HTR-8/SVneo (cell line): ENCODE data around the gene EPB41L4B.
"Not testable (repeated sequence)": the region's sequence is repeated elsewhere in the genome, so short reads cannot be mapped to it uniquely, and the experiment has no call there.

Experiments
- DNase-seq: peaks from one replicate; pipeline ENCODE4 v3.0.0; 2011; ENCODE audit warnings: low spot score, mixed read lengths; ENCODE audit not compliant: insufficient read length
- FAIRE-seq: peaks from 2 replicates; lab custom pipeline; 2011; peaks lifted over from hg19 to GRCh38; lab: Jason Lieb, UNC

EPB41L4B gene

DNA sequence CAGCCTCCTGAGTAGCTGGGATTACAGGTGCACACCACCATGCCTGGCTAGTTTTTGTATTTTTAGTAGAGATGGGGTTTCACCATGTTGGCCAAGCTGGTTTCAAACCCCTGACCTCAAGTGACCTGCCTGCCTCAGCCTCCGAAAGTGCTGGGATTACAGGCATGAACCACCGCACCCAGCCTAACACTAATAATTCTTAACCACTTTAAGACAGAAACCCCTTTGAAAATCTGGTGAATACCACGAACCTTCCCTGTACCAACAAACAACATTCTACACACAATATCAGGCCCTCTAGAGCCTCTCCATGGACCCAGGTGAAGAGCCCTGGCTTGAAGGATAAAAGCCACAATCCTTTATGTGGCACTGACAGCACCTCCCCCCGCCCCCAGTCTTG lies 102.6 kb downstream of the EPB41L4B start:
- not testable (repeated sequence) for FAIRE-seq, DNase-seq

GRCh38 chr9:109214414-109214813 lies 106.4 kb downstream of the EPB41L4B start:
- DNase-seq (no peak), FAIRE-seq (no peak)

DNA sequence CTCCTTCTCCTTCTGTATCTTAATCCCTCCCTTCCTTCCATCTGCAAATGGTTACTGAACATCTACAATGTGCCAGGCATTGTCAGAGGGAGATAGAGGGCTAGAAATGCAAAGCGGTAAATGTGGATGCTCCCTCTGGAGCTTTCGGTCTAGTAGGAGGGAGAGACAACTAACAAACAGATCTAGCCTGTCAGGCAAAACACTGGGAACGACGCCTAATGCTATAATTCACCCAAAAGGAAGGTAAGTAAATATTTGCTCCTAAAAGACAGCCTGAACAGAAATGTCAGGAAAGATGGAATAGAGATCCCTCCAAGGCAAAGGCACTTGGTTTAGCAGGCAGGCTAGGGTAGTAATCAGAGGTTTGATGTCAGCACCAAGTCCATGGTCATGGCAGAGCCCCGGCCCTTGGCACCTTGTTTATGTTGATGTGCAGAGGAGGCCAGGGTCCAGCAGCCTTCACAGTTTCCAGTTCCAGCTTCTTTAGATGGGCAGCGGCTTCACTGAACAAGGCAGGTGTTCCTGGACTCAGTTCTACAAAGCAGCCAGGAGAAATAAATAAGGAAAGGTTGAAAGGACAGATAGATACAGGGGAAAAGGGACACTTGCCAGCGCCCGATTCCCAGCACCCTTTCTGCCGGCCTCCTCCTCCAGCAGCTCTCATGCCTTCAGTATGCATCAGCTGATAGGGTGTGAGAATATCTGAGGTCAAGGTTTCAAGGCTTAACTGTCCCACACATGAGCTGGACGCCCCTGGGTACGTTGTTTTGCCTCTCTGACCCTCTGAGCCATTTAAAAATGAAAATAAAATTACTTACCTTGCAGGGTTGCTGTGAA lies 107.4 kb downstream of the EPB41L4B start:
- no peak for FAIRE-seq
- DNase-seq, result no peak

GRCh38 chr9:109212768-109213167 lies 108.1 kb downstream of the EPB41L4B start:
- FAIRE-seq (no peak), DNase-seq (no peak)

DNA sequence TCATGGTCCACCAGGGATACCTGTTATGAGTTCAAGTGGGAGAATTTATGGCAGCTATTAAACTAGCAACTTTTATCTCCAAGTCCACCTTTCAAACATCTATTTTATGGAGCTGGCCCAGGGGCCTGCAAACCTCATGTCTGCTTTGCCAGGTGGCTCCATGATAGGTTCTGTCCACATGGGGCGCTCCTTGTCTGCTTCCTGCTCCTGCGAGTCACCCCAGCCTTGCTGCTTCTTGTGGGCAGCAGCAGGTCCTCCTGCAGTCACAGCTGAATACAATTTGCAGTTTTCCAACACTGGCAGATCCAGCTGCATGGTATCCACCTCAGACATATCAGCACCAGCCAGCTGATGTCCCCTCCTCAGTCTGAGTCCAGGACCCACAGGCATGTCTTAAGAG lies 114.2 kb downstream of the EPB41L4B start:
- no peak for DNase-seq
- no peak for FAIRE-seq

GRCh38 chr9:109205526-109205925 lies 115.3 kb downstream of the EPB41L4B start:
- DNase-seq (no peak), FAIRE-seq (no peak)

DNA sequence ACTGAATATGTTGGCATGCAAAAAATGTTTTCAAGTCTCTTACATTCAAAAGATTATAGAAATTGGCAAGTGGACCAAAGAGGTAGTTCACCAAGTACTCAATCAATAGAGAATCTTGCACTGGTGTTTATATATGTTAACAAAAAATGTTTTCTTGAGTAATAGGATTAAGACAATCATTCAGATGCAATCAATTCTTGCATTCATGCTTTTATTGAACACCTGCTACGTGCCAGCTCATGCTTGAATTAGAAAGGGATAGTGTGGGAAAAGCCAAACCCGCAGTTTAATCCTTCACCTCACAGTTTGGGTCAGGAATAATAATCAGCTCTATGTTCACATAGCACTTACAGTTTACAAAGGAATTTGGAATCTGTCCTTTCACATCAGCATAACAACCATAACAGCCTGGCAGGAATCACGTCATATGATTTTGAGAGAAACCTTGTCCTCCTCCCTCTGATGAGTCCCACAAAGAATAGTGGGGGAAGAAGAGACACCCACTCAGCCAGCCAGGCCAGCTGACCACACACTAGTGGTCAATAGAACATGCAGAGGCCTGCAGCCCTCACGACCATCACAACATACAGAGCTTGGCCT lies 117.0 kb downstream of the EPB41L4B start:
- no peak for DNase-seq
- FAIRE-seq, result no peak

DNA sequence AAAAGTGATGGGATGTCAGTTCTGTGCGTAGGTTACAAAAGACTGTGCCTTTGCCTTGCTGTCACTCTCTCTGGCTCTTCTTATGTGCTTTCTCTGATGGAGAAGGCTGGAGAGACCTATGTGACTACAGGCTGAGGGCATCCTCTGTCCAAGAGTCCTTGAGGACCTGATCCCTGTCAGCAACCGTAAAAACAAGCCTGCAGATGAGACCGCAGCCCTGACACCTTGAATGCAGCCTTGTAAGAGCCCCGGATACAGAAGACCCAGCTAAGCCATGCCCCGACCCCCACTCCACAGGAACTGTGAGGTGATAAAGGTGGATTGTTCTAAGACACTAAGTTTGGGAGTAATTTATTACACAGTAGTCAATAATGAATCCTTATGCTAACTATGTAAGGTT lies 121.2 kb downstream of the EPB41L4B start:
- FAIRE-seq (no peak), DNase-seq (no peak)

DNA sequence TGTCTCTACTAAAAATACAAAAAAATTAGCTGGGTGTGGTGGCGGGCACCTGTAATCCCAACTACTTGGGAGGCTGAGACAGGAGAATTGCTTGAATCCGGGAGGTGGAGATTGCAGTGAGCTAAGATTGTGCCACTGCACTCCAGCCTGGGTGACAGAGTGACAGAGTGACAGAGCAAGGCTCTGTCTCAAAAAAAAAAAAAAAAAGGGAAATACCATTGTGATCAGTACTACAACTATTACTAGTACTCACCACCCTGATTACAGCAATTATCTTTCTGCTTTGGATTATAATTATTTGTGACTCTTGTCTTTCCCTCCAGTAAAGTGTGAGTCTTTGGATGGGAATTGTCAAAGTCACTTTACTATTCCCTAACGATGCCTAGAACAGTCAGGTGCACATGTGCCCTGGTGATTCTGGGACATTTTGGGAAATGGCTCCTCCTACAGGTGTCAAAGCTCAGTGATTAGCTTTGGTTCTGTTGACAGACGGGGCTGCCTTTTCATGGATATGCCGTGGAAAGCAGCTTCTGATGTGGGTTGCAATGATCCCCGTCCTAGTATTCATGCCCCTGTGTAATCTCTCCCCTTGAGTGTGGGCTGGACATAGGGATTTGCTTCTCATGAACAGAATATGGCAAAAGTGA lies 122.0 kb downstream of the EPB41L4B start:
- FAIRE-seq (no peak), DNase-seq (no peak)

DNA sequence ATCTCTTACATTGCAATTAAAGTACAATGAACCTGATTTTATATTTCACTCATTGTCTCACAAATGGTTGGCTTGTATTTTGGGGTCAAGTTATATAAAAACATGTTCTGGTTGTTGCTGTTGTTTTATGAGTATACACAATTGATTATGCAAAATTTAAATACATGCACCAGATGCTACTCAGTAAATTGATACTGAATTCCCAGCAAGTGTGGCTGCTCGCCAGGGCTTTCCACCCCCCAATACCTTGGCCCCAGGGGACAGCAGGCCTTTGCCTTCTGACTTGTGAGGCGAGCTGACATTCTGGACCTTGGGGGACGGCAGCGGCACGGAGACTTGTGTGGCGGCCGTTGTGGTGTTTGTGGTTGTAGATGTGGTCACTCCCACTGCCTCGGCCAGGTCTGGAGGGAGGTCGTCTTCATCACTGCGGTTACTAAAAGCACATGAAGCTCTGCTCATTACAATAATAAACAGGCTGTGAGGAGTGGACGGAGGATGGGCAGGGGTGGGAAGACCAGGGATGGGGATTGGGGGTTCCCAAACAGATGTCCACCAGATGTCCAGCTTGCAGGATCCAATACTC lies 126.8 kb downstream of the EPB41L4B start:
- FAIRE-seq, result peak; percentile 16

GRCh38 chr9:109192732-109193361 lies 128.0 kb downstream of the EPB41L4B start:
- DNase-seq, result no peak

More for the DNA sequence above, 126.8 kb downstream of the EPB41L4B start:
- DNase-seq, result no peak

GRCh38 chr9:109191746-109192145 lies 129.1 kb downstream of the EPB41L4B start:
- DNase-seq, result no peak
- no peak for FAIRE-seq

More at GRCh38 chr9:109192732-109193361, 128.0 kb downstream of the EPB41L4B start:
- FAIRE-seq, result no peak

DNA sequence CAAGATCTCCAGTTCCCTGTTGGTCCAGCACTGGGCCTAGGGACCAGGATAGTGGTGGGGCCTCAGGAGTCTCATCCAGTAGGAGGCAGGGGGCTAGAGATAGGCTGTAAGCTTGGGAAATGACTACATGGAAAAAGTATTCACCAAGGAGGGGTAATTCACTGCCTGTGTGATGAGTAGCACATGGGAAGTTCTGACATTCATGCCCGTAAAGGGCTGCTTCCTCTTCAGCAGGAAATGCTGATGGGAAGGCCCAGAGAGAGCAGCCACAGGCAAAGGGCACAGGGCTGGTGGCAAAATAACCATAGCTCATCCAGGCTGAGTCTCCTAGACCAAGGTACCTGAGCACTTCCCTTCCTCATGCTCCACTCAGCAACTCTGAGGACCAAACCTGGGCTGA lies 130.7 kb downstream of the EPB41L4B start:
- no peak for FAIRE-seq
- no peak for DNase-seq

DNA sequence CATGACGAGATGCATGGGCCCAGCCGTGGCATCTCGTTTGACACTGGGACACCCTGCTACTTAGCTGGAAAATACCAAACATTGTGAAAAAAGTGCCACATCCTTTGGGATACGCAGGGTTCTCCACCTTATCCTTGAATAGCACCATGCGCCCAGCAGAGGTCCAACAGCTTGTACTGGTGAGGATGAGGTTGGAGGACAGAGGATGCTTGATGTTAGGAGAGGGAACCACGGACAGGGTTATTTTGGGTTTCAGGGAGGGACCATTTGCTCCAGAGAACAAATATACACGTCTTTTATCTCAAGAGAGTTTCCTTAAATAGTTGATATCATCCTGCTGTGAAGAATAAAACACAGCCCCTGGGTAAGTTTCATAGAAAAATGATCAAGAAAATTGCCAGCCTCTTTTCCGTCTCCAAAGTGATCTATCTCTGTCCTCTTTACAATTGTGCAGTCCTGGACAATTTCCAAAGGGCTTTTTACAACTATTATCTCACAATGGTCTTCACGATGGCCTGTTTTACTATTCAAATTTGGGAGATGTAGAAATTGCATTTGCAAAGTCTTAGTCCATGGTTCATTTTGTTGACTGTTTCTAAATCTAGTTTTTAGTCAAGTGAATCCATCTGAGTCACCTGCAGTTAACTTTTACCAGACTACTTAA lies 133.9 kb downstream of the EPB41L4B start:
- no peak for FAIRE-seq
- no peak for DNase-seq

DNA sequence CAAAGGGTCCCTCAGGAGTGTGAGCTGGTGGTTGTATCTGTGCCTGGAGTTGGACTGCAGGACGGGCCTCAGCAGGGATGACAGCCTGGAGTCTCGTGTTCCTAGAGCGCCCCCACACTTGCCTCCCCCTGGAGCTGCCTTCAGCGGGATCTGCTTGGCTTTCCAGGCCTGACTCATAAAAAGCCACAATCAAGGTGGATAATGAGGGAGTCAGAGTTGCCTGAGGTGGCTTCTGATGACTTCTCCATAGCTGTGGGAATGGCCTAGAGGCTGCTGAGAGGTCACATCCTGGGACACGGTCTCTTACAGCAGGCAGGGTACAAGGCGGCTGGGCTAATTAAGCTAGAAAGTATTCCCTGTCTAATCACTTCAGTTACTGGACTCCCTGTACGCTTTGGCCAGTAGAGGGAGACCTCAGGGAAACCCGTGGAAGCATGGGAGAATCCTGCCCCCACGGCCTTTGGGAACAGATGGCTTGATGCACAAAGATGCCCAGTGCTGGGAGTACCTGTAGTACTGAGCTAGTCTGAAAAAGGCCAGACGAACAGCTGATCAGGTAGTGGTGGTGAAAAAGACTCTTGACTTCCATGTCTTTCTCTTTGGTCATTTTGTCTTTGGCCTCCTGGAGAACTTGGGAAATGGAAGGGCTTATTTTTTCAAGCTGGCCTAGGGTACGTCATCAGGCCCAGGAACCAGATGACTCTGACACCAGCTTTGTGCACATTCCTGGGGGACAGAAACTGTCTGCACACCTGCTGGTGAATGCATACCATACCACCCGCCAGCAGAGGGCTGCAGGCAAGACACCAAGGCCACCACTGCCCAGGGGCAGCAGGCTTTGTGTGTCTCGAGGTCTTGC lies 137.7 kb downstream of the EPB41L4B start:
- DNase-seq (peak; percentile 41), FAIRE-seq (peak; percentile 33)

GRCh38 chr9:109182550-109182939 lies 138.3 kb downstream of the EPB41L4B start:
- no peak for FAIRE-seq
- DNase-seq, result no peak

DNA sequence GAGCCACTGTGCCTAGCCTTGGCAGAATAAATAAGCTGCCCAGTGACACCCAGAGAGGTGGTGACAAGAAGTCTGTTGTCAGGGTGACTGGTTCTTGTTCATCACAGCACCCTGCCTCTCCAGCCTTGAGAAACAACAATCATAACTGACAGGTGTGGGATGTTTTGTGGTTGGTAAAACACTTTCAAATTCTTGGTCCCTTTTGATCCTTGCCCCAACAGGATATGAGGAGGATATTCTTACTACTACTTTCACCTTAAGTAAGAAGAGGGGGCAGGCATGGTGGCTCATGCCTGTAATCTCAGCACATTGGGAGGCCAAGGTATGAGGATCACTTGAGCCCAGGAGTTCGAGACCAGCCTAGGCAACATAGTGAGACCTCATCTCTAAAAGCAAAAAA lies 139.6 kb downstream of the EPB41L4B start:
- DNase-seq (no peak), FAIRE-seq (no peak)

DNA sequence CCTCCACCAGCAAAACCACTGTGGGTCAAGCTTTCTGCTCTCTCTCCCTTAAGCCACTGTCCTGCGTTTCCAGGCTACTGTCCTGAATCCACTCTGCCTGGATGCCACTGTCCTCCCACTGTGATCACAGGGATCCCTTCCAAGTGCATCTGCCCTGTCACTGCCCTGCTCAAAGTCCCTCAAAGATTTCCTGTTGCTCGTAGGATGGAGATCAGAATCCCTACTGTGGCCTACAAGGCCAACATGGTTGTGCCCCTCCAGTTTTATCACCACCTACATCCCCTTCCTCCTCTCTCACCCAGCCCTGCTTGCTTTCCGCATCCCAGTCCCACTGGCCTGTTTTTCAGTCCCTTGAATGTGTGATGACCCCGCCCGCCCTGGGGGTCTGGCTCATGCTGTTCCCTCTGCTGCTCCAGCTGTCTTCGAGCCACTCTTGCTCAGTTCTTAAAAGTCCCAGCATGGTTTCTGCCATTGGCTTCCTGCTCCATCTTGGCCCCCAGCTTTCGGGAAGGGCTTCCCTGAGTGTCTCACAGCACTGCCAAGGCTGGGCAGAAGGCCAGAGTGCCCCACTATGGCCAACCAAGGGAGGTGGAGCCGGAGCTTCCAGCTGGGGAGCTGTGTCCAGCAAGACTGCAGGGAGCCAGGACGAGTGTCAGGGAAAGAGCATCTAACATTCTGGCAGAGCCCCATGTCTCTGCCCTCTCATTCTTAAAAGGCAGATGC lies 140.9 kb downstream of the EPB41L4B start:
- DNase-seq, result no peak
- no peak for FAIRE-seq
